Gastrocnemius medialis (tissue), 4 donors: ENCODE measurements around the gene ST6GALNAC2.

Experiments
- POLR2A ChIP-seq, 2 donors: fragments of 450-650 bp; IDR thresholded peaks; one replicate each; pipeline ENCODE4 v1.6.1; 2017; ENCODE audit warnings: antibody characterized with exemption in 2 of 2, mild to moderate bottlenecking in 2 of 2, moderate library complexity in 2 of 2
- TF ChIP-seq, protein P1 (sequence below), 5 experiments: fragments of 450-650 bp in 3 of 5; fragments of 200-600 bp in 2 of 5; sonication (generic) in 2 of 5; IDR thresholded peaks in 4 of 5; conservative IDR thresholded peaks in 1 of 5; 1 replicate in 4 of 5; 2 replicates in 1 of 5; pipeline ENCODE4 v1.5.1; 2016 to 2019; ENCODE audit warnings: antibody characterized with exemption in 5 of 5, mild to moderate bottlenecking in 3 of 5, moderate library complexity in 3 of 5

DNA sequence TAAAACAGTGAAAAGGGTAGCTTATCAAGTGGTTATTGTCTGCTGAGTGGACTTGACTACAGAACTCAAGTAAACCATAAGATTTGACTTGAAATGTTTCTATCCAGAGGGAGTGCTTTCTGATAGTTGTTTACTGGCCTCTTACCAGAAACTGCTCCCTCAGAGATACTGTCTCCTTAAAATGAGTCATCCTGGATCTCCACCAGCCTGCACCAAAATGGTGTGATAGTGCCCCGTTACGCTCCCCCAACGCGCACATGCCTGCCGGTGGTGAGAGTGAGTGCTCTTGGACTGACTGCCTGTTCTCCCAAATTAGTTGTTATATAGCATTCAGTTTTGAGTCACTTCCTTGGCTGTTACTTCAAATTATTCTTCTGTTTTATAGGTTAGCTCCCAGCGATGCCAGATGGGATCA, 22.9 kb downstream of the ST6GALNAC2 start:
- TF ChIP-seq POLR2A (IDR thresholded peaks at IDR 0.05), result no peak
- TF ChIP-seq, protein P1, sequence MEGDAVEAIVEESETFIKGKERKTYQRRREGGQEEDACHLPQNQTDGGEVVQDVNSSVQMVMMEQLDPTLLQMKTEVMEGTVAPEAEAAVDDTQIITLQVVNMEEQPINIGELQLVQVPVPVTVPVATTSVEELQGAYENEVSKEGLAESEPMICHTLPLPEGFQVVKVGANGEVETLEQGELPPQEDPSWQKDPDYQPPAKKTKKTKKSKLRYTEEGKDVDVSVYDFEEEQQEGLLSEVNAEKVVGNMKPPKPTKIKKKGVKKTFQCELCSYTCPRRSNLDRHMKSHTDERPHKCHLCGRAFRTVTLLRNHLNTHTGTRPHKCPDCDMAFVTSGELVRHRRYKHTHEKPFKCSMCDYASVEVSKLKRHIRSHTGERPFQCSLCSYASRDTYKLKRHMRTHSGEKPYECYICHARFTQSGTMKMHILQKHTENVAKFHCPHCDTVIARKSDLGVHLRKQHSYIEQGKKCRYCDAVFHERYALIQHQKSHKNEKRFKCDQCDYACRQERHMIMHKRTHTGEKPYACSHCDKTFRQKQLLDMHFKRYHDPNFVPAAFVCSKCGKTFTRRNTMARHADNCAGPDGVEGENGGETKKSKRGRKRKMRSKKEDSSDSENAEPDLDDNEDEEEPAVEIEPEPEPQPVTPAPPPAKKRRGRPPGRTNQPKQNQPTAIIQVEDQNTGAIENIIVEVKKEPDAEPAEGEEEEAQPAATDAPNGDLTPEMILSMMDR (IDR thresholded peaks at IDR 0.05 in 4 of 5, conservative IDR thresholded peaks at IDR 0.05 in 1 of 5), result no peak
